ENCODE results near the gene THSD7B. TPM values are rescaled to one million over a fixed set of nuclear protein-coding genes. Genes with fewer than 3 reads are reported as not detected.

THSD7B gene
- total and polyA plus RNA-seq, 2 experiments from 2014 or later = not detected

DNA sequence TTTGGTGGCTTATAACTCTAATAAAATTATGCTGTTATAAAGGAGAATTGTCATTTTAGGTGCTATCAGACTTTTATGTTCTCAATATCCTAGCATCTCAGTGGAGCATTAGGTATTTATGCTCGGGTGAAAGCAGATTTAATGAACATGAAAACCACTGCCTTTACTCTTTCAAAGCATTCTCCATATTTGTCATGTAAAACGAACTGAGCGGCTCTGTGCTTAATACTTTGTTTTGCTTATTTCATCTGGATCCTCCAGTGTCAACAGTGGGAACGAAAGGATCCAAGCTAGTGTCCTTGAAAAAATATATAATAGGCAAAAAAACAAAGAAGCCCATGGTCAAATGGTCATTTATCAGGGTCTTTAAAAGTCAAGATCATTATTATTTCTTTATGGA is 53.5 kb downstream of the THSD7B start:
- no peaks in the 10 kb centered on the region for H3K27me3 ChIP-seq
- H3K27ac ChIP-seq = no peak overlapping the region
- H3K4me1 ChIP-seq (ENCODE audit: low read depth) = no peaks in the 10 kb centered on the region
- H3K4me3 ChIP-seq = no peak overlapping the region
- TF ChIP-seq, protein P1, sequence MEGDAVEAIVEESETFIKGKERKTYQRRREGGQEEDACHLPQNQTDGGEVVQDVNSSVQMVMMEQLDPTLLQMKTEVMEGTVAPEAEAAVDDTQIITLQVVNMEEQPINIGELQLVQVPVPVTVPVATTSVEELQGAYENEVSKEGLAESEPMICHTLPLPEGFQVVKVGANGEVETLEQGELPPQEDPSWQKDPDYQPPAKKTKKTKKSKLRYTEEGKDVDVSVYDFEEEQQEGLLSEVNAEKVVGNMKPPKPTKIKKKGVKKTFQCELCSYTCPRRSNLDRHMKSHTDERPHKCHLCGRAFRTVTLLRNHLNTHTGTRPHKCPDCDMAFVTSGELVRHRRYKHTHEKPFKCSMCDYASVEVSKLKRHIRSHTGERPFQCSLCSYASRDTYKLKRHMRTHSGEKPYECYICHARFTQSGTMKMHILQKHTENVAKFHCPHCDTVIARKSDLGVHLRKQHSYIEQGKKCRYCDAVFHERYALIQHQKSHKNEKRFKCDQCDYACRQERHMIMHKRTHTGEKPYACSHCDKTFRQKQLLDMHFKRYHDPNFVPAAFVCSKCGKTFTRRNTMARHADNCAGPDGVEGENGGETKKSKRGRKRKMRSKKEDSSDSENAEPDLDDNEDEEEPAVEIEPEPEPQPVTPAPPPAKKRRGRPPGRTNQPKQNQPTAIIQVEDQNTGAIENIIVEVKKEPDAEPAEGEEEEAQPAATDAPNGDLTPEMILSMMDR (IDR thresholded peaks at IDR 0.05; ENCODE audit: low read depth, low read length) = no peak
- H3K36me3 ChIP-seq = no peaks in the 10 kb centered on the region
- no peak for DNase-seq (ENCODE audit: low read depth in 1 of 2, low spot score in 1 of 2)
- H3K9me3 ChIP-seq (ENCODE audit: low read depth) = no peaks in the 10 kb centered on the region

DNA sequence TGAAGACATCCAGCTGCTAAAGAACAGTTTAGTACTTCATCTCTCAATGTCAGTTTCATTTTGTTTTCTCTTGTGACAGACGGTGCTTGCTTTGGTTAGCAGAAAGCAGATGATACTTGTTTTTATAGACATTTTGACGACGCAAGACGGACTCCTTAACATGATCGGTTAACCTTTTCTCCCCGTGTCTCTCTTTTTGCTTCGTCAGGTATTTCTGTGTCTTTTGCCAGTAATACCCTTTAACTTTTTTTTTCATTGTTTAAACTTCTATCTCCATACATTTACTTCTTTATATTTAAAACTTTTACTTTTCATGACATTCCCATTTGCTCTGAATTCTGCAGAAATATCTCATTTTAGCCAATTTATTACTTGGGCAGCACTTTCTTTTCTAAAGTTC is 57.9 kb downstream of the THSD7B start:
- TF ChIP-seq, protein P1 (IDR thresholded peaks at IDR 0.05; ENCODE audit: low read depth, low read length) = no peak
- H3K27ac ChIP-seq = no peak overlapping the region
- no peaks in the 10 kb centered on the region for H3K27me3 ChIP-seq
- H3K9me3 ChIP-seq (ENCODE audit: low read depth) = no peaks in the 10 kb centered on the region
- no peaks in the 10 kb centered on the region for H3K36me3 ChIP-seq
- DNase-seq (ENCODE audit: low read depth in 1 of 2, low spot score in 1 of 2) = no peak
- H3K4me3 ChIP-seq = no peak overlapping the region
- H3K4me1 ChIP-seq (ENCODE audit: low read depth) = no peaks in the 10 kb centered on the region

DNA sequence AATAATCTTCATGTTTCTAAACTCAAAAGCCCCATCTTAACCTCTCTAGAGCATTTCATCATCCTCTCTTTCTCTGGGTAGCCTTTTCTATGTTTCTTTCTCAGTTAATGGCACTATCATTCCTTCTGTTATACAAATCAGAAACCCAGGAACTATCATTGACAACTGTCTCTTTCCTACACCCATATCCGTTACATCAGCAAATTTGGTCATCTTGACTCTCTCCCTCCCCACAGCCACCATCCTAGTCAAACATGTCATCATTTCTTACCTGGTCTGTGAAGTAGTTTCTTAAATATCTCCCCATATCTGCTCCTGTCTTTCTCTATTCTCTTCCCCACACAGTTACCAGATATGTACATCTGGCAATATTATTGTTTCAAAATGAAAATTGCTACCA is 62.8 kb downstream of the THSD7B start:
- H3K4me1 ChIP-seq (ENCODE audit: low read depth) = no peaks in the 10 kb centered on the region
- DNase-seq (ENCODE audit: low read depth in 1 of 2, low spot score in 1 of 2) = no peak
- H3K36me3 ChIP-seq = no peaks in the 10 kb centered on the region
- TF ChIP-seq, protein P1 (IDR thresholded peaks at IDR 0.05; ENCODE audit: low read depth, low read length) = no peak
- no peaks in the 10 kb centered on the region for H3K27me3 ChIP-seq
- H3K4me3 ChIP-seq = no peak overlapping the region
- H3K9me3 ChIP-seq (ENCODE audit: low read depth) = no peaks in the 10 kb centered on the region
- H3K27ac ChIP-seq = no peak overlapping the region

DNA sequence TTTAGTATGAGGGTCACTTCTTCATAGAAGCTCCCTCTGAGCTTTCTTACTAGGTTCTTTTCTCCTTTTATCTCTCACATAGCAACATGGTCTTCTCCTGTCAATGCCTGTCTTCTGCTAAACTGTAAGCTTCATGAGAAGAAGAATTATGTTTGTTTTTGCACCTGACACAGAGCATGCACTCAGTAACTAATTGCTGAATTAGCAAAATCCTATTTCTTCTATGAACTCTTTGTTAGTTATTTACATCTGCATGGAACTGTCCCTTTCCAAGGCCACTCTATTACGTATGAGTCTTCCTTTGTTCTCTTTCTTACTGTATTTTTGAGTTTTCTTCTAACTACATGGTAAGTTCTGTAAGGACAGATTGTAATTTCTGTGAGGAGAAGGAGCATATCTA is 63.4 kb downstream of the THSD7B start:
- no peaks in the 10 kb centered on the region for H3K36me3 ChIP-seq
- TF ChIP-seq, protein P1 (IDR thresholded peaks at IDR 0.05; ENCODE audit: low read depth, low read length) = no peak
- H3K4me3 ChIP-seq = no peak overlapping the region

DNA sequence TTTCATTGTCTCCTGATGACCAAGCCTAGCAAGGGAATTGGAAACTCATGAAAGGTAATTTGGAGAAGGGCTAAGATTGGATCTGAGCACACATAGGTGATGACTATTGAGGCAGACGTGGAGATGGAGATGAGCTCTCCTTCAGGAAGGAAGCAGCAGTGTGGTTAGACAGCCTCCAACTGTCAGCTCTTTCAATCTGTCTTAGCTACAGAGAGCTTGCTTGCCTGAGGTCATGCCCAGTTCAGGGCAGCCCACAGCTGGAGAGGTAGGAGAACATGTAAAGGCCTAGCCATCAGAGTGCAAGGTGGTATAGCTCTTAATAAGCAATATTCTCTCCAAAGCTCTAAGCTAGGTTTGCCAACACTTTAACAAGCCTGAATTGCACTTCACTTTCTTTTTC is 79.2 kb downstream of the THSD7B start:
- peaks cover 3% of the 10 kb centered on the region for H3K27me3 ChIP-seq
- TF ChIP-seq, protein P1 (IDR thresholded peaks at IDR 0.05; ENCODE audit: low read depth, low read length) = no peak
- no peaks in the 10 kb centered on the region for H3K4me1 ChIP-seq (ENCODE audit: low read depth)
- DNase-seq (ENCODE audit: low read depth in 1 of 2, low spot score in 1 of 2) = no peak
- H3K4me3 ChIP-seq = no peak overlapping the region
- H3K9me3 ChIP-seq (ENCODE audit: low read depth) = no peaks in the 10 kb centered on the region
- no peaks in the 10 kb centered on the region for H3K36me3 ChIP-seq
- H3K27ac ChIP-seq = no peak overlapping the region

More for the DNA sequence above, 63.4 kb downstream of the THSD7B start:
- no peak for DNase-seq (ENCODE audit: low read depth in 1 of 2, low spot score in 1 of 2)
- H3K9me3 ChIP-seq (ENCODE audit: low read depth) = no peaks in the 10 kb centered on the region
- H3K4me1 ChIP-seq (ENCODE audit: low read depth) = no peaks in the 10 kb centered on the region
- H3K27me3 ChIP-seq = no peaks in the 10 kb centered on the region
- H3K27ac ChIP-seq = no peak overlapping the region

DNA sequence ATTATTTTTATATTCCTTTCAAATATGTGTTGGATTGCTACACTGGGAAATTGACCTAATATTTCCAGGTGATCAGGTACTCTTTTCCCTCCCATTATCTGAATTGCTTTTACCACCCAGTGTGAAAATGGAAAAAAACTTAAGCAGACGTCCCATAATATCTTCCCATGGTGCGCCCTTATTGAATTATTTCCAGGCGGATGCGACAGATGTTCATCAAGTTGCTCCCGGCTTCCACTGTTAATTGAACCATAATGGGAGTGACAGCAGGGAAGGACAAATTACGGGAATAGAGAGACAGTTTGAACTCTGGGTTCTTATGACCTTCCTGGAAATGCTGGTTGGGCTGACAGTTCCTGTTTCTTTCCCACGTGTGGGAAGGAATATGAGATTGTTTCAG is 93.3 kb downstream of the THSD7B start:
- Histone ChIP-seq H3K27me3 (no peaks in the 10 kb centered on the region), H3K4me3 (no peak overlapping the region), H3K27ac (no peak overlapping the region), H3K4me1 (ENCODE audit: low read depth) (no peaks in the 10 kb centered on the region), H3K36me3 (no peaks in the 10 kb centered on the region), H3K9me3 (ENCODE audit: low read depth) (no peaks in the 10 kb centered on the region)
- TF ChIP-seq, protein P1 (IDR thresholded peaks at IDR 0.05; ENCODE audit: low read depth, low read length) = no peak
- DNase-seq (ENCODE audit: low read depth in 1 of 2, low spot score in 1 of 2) = no peak
